ENCODE measurements around the gene CRHR1. TPM values are rescaled to one million over a fixed set of nuclear protein-coding genes. Genes with fewer than 3 reads are reported as not detected.

The CRHR1 gene
- total RNA-seq, 1 experiment from 2014 or later, result 1.6 TPM

DNA sequence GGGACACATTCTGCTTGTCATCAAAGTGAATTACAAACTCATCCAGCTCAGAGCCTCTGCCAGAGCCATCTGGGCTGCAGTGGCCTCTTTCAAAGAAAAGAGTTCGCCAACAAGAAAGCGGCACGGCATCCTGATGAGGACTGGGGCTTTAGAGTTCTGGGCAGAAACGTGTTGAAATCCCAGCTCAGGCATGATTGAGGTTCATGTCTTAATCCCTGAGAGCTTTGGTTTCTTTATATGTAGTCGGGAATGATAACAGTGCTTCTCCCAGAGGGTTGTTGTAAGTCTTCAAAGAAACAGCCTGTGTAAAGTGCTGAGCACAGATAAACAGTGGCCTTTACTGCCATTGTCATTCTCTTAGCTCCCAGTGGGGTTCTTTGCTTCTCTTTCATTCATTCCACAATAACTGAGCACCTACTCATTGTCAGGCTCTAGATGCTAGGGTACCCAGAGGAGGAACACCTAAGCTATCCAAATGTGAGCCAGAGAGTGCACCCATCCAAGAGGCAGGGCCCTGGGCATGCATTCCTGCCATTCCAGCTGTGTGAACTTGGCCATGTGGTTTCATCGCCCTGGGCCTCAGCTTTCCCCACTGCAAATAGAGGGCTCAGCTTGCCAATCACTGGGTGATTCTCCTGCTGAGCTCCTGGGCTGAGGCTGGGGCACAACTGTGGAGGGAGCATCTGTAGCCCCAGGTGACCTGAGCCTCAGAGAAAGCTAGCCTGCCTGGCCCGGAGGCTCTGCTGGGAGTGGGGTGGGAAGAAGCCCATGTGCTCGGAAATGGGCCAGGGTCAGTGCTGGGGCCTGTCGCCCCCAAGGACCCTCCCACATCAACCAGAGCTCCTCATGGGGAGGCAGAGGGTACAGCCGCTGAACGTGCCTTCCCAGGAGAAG is 38.3 kb upstream of the CRHR1 start (continued):
- TF ChIP-seq HMGA2 (CRISPR knock-in tag; IDR thresholded peaks at IDR 0.05), result no peak

GRCh38 chr17:45747911-45748310 is 36.2 kb upstream of the CRHR1 start:
- Mint-ChIP-seq H3K4me1 (peaks cover 8% of the 10 kb centered on the region), H3K4me3 (no peak overlapping the region), H3K27me3 (ENCODE audit: low read depth) (peaks cover 99% of the 10 kb centered on the region), H3K36me3 (no peaks in the 10 kb centered on the region), H3K9me3 (no peaks in the 10 kb centered on the region), H3K27ac (no peak overlapping the region)
- no peak for DNase-seq (ENCODE audit: low spot score)
- ChIA-PET POLR2A (no interaction called here), CTCF (interaction anchor here (1.1 to 1.6 kb wide), 6 partner anchors 20 to 108 kb away, joined by 3 to 7 read pairs (median 4); partner anchors contain the start of gene CRHR1)
- TF ChIP-seq, protein P1, sequence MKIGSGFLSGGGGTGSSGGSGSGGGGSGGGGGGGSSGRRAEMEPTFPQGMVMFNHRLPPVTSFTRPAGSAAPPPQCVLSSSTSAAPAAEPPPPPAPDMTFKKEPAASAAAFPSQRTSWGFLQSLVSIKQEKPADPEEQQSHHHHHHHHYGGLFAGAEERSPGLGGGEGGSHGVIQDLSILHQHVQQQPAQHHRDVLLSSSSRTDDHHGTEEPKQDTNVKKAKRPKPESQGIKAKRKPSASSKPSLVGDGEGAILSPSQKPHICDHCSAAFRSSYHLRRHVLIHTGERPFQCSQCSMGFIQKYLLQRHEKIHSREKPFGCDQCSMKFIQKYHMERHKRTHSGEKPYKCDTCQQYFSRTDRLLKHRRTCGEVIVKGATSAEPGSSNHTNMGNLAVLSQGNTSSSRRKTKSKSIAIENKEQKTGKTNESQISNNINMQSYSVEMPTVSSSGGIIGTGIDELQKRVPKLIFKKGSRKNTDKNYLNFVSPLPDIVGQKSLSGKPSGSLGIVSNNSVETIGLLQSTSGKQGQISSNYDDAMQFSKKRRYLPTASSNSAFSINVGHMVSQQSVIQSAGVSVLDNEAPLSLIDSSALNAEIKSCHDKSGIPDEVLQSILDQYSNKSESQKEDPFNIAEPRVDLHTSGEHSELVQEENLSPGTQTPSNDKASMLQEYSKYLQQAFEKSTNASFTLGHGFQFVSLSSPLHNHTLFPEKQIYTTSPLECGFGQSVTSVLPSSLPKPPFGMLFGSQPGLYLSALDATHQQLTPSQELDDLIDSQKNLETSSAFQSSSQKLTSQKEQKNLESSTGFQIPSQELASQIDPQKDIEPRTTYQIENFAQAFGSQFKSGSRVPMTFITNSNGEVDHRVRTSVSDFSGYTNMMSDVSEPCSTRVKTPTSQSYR (CRISPR knock-in tag; IDR thresholded peaks at IDR 0.05), result no peak
- TF ChIP-seq ERG (CRISPR knock-in tag; IDR thresholded peaks at IDR 0.05) (no peak), CBFB (CRISPR knock-in tag; IDR thresholded peaks at IDR 0.05; ENCODE audit: low read depth) (no peak), MXD4 (CRISPR knock-in tag; IDR thresholded peaks at IDR 0.05; ENCODE audit: borderline replicate concordance) (no peak), USF2 (CRISPR knock-in tag; IDR thresholded peaks at IDR 0.05) (no peak), ZNF425 (CRISPR knock-in tag; conservative IDR thresholded peaks at IDR 0.05) (no peak), PRRX2 (CRISPR knock-in tag; IDR thresholded peaks at IDR 0.05) (no peak), NFE2L1 (CRISPR knock-in tag; IDR thresholded peaks at IDR 0.05) (no peak), NFYB (CRISPR knock-in tag; conservative IDR thresholded peaks at IDR 0.05; ENCODE audit: low read depth) (no peak), SMAD3 (CRISPR knock-in tag; IDR thresholded peaks at IDR 0.05; ENCODE audit: borderline replicate concordance) (no peak), RORB (CRISPR knock-in tag; IDR thresholded peaks at IDR 0.05) (no peak), HMGA2 (CRISPR knock-in tag; IDR thresholded peaks at IDR 0.05) (no peak), IRF2 (CRISPR knock-in tag; IDR thresholded peaks at IDR 0.05; ENCODE audit: borderline replicate concordance, low read depth) (no peak), ZNF317 (CRISPR knock-in tag; IDR thresholded peaks at IDR 0.05; ENCODE audit: borderline replicate concordance, low read depth) (no peak), GTF2I (CRISPR knock-in tag; conservative IDR thresholded peaks at IDR 0.05) (no peak), ZNF423 (CRISPR knock-in tag; IDR thresholded peaks at IDR 0.05) (no peak)
- TF ChIP-seq, protein P2, sequence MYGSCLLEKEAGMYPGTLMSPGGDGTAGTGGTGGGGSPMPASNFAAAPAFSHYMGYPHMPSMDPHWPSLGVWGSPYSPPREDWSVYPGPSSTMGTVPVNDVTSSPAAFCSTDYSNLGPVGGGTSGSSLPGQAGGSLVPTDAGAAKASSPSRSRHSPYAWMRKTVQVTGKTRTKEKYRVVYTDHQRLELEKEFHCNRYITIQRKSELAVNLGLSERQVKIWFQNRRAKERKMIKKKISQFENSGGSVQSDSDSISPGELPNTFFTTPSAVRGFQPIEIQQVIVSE (CRISPR knock-in tag; IDR thresholded peaks at IDR 0.05; ENCODE audit: borderline replicate concordance), result no peak
- TF ChIP-seq, protein P3, sequence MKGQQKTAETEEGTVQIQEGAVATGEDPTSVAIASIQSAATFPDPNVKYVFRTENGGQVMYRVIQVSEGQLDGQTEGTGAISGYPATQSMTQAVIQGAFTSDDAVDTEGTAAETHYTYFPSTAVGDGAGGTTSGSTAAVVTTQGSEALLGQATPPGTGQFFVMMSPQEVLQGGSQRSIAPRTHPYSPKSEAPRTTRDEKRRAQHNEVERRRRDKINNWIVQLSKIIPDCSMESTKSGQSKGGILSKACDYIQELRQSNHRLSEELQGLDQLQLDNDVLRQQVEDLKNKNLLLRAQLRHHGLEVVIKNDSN (CRISPR knock-in tag; IDR thresholded peaks at IDR 0.05), result no peak
- ATAC-seq, result no peak
